ENCODE measurements around the gene SCAPER.

DNA sequence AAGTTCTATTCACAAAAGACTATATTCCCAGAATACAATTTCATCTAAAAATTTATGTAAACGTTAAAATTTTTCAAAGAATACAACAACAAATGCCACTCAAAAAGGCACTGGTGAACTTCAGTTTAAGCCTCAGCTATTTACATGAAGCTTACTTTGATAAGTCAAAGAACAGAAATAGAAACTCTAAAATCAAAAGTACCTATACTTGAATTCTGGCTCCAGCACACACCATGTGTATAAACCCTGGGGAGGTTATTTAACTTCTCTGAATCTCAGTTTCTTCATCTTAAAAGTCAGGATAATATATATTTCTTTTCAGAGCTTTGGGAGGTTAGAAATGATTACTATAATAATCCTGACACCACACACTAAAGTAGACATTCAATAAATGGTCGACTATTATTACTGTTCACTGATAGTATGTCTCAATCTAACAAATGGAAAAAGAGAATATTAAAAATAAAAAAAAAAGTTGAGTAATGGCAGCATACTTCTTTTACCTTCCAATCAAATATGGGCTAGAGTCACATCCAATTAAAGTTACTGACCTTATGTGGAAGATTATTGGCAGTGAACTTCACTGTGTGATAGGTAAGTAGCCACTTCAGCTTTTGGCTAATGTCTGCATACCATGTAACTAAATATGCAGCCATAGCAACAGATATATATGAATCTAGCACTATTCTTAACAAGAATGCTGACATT, 320.1 kb downstream of the SCAPER start:
- TF ChIP-seq, protein P1, sequence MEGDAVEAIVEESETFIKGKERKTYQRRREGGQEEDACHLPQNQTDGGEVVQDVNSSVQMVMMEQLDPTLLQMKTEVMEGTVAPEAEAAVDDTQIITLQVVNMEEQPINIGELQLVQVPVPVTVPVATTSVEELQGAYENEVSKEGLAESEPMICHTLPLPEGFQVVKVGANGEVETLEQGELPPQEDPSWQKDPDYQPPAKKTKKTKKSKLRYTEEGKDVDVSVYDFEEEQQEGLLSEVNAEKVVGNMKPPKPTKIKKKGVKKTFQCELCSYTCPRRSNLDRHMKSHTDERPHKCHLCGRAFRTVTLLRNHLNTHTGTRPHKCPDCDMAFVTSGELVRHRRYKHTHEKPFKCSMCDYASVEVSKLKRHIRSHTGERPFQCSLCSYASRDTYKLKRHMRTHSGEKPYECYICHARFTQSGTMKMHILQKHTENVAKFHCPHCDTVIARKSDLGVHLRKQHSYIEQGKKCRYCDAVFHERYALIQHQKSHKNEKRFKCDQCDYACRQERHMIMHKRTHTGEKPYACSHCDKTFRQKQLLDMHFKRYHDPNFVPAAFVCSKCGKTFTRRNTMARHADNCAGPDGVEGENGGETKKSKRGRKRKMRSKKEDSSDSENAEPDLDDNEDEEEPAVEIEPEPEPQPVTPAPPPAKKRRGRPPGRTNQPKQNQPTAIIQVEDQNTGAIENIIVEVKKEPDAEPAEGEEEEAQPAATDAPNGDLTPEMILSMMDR (IDR thresholded peaks at IDR 0.05) = no peak
- TF ChIP-seq POLR2AphosphoS5 (IDR thresholded peaks at IDR 0.05) (no peak), POLR2A (IDR thresholded peaks at IDR 0.05) (no peak), EP300 (IDR thresholded peaks at IDR 0.05) (no peak)

Measured in upper lobe of left lung (tissue), 4 donors.